DOHH2 (cell line): ENCODE results near the gene GTSE1.

ENCODE experiments used
- EZH2phosphoT487 ChIP-seq: fragments of 200-600 bp; sonication (generic); IDR thresholded peaks from 2 replicates; pipeline ENCODE4 v1.6.1; 2017; ENCODE audit warnings: borderline replicate concordance, mild to moderate bottlenecking, antibody characterized with exemption, low read length, moderate library complexity, mixed read lengths
- TF ChIP-seq, protein P1 (sequence below): fragments of 200-600 bp; sonication (generic); IDR thresholded peaks from one replicate; pipeline ENCODE4 v1.5.1; 2014; ENCODE audit warnings: antibody characterized with exemption, mild to moderate bottlenecking, low read depth, low read length; ENCODE audit not compliant: poor library complexity, severe bottlenecking

GRCh38 chr22:46295277-46295971 lies 1.2 kb upstream of the GTSE1 start:
- TF ChIP-seq, protein P1, sequence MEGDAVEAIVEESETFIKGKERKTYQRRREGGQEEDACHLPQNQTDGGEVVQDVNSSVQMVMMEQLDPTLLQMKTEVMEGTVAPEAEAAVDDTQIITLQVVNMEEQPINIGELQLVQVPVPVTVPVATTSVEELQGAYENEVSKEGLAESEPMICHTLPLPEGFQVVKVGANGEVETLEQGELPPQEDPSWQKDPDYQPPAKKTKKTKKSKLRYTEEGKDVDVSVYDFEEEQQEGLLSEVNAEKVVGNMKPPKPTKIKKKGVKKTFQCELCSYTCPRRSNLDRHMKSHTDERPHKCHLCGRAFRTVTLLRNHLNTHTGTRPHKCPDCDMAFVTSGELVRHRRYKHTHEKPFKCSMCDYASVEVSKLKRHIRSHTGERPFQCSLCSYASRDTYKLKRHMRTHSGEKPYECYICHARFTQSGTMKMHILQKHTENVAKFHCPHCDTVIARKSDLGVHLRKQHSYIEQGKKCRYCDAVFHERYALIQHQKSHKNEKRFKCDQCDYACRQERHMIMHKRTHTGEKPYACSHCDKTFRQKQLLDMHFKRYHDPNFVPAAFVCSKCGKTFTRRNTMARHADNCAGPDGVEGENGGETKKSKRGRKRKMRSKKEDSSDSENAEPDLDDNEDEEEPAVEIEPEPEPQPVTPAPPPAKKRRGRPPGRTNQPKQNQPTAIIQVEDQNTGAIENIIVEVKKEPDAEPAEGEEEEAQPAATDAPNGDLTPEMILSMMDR, result no peak
- no peak for TF ChIP-seq EZH2phosphoT487
